ENCODE measurements around the gene OBSL1.

OBSL1 gene

DNA sequence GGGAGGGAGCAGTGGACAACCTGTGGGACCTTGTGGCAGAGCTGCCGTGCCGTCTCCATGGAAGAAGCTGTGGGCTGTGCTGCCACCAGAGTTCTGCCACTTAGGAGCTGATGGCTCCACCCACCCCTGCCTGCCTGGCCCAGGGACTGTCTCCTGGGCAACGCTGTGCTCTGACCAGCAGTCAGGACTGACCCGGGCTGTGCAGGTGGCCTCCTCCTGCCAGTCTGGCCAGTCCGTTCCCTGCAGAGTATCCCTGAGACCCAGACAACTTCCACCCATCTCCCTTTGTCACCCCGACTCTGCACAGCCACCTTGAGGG is 44.3 kb downstream of the OBSL1 start:
- no peak for DNase-seq (ENCODE audit: extremely low read depth, insufficient read length)
- H3K27me3 ChIP-seq (replicated peaks; ENCODE audit: control insufficient read depth, insufficient read depth, low read length): peaks cover 15% of the 10 kb centered on the region

DNA sequence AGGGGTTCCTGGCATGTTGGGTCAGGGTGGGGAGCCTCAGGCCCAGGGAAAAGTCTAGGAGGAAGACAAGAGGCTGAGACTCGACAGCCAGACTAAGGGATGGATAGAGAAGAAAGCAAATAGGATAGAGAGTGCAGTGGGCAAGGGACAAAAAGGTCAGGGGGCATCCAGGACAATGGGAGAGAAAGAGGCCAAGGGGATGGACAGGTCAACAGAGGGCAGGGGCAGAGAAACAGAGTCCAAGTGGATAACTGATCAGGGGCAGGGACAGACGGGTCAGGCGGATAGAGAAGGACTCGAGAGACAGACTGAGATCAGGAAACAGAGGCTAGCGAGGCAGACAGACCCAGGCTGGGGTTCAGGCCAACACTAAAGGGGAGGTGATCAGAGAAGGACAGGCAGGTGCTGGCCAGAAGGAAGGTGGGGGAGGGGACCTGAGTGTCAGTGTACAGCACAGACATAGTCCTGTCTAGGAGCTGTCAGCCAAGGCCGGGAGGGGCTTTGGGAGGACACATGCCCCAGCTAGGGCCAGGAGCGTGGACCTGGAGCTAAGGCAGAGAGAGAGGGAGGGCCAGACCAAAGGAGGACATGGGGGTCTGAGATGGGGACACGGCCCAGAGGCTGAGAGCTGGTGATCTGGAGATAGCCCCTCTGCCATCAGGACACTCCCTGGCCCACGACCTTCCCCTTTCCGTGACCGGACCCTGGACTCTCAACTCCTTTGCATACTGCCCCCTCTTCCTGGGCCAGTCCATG is 44.8 kb downstream of the OBSL1 start:
- Histone ChIP-seq H3K36me3 (ENCODE audit: control insufficient read depth, insufficient read depth, low read length) (no peaks in the 10 kb centered on the region), H3K4me3 (replicated peaks; ENCODE audit: low read depth, low read length) (no peak overlapping the region), H3K27me3 (replicated peaks; ENCODE audit: control insufficient read depth, insufficient read depth, low read length) (peaks cover 15% of the 10 kb centered on the region)
- DNase-seq (ENCODE audit: extremely low read depth, insufficient read length): no peak
- TF ChIP-seq, protein P1, sequence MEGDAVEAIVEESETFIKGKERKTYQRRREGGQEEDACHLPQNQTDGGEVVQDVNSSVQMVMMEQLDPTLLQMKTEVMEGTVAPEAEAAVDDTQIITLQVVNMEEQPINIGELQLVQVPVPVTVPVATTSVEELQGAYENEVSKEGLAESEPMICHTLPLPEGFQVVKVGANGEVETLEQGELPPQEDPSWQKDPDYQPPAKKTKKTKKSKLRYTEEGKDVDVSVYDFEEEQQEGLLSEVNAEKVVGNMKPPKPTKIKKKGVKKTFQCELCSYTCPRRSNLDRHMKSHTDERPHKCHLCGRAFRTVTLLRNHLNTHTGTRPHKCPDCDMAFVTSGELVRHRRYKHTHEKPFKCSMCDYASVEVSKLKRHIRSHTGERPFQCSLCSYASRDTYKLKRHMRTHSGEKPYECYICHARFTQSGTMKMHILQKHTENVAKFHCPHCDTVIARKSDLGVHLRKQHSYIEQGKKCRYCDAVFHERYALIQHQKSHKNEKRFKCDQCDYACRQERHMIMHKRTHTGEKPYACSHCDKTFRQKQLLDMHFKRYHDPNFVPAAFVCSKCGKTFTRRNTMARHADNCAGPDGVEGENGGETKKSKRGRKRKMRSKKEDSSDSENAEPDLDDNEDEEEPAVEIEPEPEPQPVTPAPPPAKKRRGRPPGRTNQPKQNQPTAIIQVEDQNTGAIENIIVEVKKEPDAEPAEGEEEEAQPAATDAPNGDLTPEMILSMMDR (IDR thresholded peaks at IDR 0.05; ENCODE audit: insufficient read depth, low read length, poor library complexity, severe bottlenecking): no peak

More for the DNA sequence above, 44.3 kb downstream of the OBSL1 start:
- Histone ChIP-seq H3K4me3 (replicated peaks; ENCODE audit: low read depth, low read length) (no peak overlapping the region), H3K36me3 (ENCODE audit: control insufficient read depth, insufficient read depth, low read length) (no peaks in the 10 kb centered on the region)
- TF ChIP-seq, protein P1 (IDR thresholded peaks at IDR 0.05; ENCODE audit: insufficient read depth, low read length, poor library complexity, severe bottlenecking): no peak

DNA sequence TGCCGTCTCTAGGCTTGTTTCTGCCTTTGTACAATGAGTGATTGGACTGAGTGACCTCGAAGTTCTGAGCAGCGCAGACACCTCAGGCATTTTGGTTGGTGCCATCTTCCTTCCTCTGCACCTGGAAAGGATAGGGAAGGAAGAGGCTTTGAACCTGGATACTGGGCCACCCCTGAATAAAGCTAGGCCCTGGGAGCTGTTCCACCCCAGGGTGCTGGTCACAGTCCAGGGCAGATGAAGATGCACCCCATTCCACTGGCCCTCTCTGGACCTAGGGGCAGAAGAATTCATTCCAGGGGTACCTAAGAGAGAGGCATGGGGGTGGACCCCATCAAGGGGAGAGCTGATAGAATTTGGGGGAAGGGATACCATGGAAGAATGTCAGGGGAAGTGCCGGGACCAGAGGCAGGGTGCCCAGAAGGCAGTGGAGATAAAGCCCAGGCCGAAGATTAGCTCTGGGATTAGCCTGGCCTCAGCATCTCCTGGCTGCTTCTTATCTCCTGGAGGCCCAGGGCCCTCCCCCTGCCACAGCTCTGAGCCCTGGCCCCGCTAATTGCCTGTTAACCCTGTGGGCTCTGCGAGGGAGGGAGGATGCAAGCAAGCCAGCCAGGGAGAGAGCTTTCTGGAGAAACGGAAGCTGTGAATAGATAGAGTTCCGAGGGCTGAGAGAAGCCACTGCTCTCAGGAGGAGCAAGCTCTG is 45.7 kb downstream of the OBSL1 start:
- Histone ChIP-seq H3K27me3 (replicated peaks; ENCODE audit: control insufficient read depth, insufficient read depth, low read length) (peaks cover 15% of the 10 kb centered on the region), H3K4me3 (replicated peaks; ENCODE audit: low read depth, low read length) (no peak overlapping the region), H3K36me3 (ENCODE audit: control insufficient read depth, insufficient read depth, low read length) (no peaks in the 10 kb centered on the region)
- DNase-seq (ENCODE audit: extremely low read depth, insufficient read length): no peak
- TF ChIP-seq, protein P1 (IDR thresholded peaks at IDR 0.05; ENCODE audit: insufficient read depth, low read length, poor library complexity, severe bottlenecking): no peak

DNA sequence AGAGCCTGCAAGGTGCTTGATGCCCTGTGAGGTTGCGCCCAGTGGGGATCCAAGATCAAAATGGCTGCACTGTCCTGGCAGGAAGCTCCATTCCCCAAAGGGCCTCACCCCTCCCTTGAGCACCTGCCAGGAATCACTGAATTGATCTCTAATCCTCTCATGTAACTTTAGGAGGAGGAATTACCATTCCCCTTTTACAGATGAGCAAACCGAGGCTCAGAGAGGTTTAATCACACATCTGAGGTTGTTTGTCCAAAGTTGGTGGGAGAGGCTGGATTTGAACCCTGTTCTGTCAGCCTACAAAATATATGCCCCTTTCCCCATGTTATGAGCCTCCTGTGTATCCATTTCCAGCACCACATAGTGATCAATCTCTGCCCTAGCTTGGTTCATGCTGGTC is 46.5 kb downstream of the OBSL1 start:
- Histone ChIP-seq H3K27me3 (replicated peaks; ENCODE audit: control insufficient read depth, insufficient read depth, low read length) (peaks cover 14% of the 10 kb centered on the region), H3K4me3 (replicated peaks; ENCODE audit: low read depth, low read length) (no peak overlapping the region), H3K36me3 (ENCODE audit: control insufficient read depth, insufficient read depth, low read length) (no peaks in the 10 kb centered on the region)
- TF ChIP-seq, protein P1 (IDR thresholded peaks at IDR 0.05; ENCODE audit: insufficient read depth, low read length, poor library complexity, severe bottlenecking): no peak
- DNase-seq (ENCODE audit: extremely low read depth, insufficient read length): no peak

DNA sequence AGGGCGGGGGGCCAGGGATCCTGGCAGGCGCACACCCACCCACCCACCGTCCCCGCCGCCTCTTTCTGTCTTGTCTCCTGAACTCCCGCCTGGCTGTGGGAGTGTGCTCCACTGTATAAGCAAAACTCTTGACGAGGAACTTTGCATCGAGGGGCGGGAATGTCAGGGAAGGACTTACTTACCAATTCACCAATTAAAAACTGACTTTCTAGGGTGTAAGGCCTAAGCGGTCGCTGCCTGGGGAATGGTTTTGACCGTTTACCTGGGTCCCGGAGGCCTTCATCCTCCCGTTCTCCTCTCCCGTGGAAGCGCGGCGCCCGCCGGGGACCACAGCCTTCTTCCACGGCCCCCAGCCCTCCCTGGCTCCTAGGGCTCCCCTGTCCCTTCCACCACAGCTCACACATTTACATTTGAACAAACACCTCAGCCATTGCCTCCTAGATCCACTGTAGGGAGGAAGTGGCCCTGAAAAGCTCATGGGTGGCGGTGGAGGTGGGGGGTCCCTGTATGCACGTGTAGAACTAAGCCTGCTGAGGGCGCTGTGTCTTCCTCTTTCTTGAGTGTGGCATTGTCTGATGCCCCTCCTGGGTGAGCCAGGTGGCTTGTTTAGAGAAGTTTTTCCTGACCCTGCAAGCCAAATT is 48.2 kb downstream of the OBSL1 start:
- no peak for DNase-seq (ENCODE audit: extremely low read depth, insufficient read length)
- Histone ChIP-seq H3K4me3 (replicated peaks; ENCODE audit: low read depth, low read length) (no peak overlapping the region), H3K36me3 (ENCODE audit: control insufficient read depth, insufficient read depth, low read length) (no peaks in the 10 kb centered on the region), H3K27me3 (replicated peaks; ENCODE audit: control insufficient read depth, insufficient read depth, low read length) (peaks cover 8% of the 10 kb centered on the region)
- TF ChIP-seq, protein P1 (IDR thresholded peaks at IDR 0.05; ENCODE audit: insufficient read depth, low read length, poor library complexity, severe bottlenecking): no peak

Data from GM06990 (cell line).